Stomach (tissue), 4 donors: ENCODE results near the gene SNX33.

Source experiments
- POLR2A ChIP-seq, 4 donors: fragments of 450-650 bp; IDR thresholded peaks; one replicate each; pipeline ENCODE4 v1.6.1; 2016; ENCODE audit warnings: antibody characterized with exemption in 4 of 4, control low read depth in 2 of 4, mild to moderate bottlenecking in 1 of 4, moderate library complexity in 1 of 4
- TF ChIP-seq, protein P1 (sequence below), 7 experiments: fragments of 450-650 bp in 4 of 7; fragments of 200-600 bp in 3 of 7; sonication (generic) in 3 of 7; IDR thresholded peaks; one replicate each; pipeline ENCODE4 v1.5.1; 2016 to 2019; ENCODE audit warnings: antibody characterized with exemption in 7 of 7, control low read depth in 2 of 7, mild to moderate bottlenecking in 1 of 7

- TF ChIP-seq POLR2A (IDR thresholded peaks at IDR 0.05) = no peak
- TF ChIP-seq, protein P1, sequence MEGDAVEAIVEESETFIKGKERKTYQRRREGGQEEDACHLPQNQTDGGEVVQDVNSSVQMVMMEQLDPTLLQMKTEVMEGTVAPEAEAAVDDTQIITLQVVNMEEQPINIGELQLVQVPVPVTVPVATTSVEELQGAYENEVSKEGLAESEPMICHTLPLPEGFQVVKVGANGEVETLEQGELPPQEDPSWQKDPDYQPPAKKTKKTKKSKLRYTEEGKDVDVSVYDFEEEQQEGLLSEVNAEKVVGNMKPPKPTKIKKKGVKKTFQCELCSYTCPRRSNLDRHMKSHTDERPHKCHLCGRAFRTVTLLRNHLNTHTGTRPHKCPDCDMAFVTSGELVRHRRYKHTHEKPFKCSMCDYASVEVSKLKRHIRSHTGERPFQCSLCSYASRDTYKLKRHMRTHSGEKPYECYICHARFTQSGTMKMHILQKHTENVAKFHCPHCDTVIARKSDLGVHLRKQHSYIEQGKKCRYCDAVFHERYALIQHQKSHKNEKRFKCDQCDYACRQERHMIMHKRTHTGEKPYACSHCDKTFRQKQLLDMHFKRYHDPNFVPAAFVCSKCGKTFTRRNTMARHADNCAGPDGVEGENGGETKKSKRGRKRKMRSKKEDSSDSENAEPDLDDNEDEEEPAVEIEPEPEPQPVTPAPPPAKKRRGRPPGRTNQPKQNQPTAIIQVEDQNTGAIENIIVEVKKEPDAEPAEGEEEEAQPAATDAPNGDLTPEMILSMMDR (IDR thresholded peaks at IDR 0.05) = no peak
Measured at GRCh38 chr15:75680007-75680789, 32.5 kb downstream of the SNX33 start.
